HG03558 (cell line): ENCODE data around the gene ZFYVE21.
A peak's percentile ranks its signal among the peaks of the same experiment; 100 is the strongest.
"Not testable (repeated sequence)": the region's sequence is repeated elsewhere in the genome, so short reads cannot be mapped to it uniquely, and the experiment has no call there.

Source experiments
- ATAC-seq: cut with Tn5 transposase; IDR thresholded peaks from one replicate; pipeline ENCODE4 v1.9.1; 2021; ENCODE audit warnings: moderate number of reproducible peaks; ENCODE audit not compliant: unreplicated experiment; ENCODE audit errors: extremely low read depth

ZFYVE21 gene

DNA sequence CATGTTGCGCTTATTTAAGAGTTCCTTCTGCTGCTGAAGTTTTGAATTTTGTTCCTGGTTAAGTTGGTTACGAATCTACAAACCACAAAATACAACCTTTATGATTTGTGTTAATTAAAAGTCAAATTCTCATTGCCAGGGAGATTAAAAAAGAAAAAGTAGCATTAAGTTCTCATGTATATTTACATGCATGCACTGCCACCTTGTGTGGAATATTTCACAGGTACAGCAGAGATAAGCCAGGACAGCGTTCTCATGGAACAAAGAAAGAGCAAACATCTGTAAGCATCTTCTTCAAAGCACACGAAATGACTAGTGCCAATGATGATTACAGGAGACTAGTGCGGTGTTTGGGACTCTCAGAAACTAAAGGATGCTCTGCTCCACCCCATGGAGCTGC lies 34.2 kb downstream of the ZFYVE21 start:
- no peak for ATAC-seq

DNA sequence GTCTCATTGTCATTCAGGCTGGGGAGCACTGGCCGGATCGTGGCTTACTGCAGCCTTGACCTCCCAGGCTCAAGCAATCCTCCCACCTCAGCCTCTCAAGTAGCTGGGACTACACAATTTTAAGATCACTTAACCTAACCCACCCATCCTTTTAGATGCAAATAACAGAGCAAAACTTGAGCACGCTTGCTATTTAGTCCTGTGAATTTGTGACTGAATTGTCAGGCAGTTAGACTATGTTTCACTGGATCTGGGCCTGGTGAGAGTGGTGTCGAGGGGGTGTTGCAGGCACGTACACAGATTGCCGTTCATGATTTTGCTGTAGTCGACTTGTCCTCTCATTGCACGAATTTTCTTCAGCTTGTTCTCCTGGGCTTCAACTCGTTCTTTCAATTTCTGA lies 38.2 kb downstream of the ZFYVE21 start:
- no peak for ATAC-seq

DNA sequence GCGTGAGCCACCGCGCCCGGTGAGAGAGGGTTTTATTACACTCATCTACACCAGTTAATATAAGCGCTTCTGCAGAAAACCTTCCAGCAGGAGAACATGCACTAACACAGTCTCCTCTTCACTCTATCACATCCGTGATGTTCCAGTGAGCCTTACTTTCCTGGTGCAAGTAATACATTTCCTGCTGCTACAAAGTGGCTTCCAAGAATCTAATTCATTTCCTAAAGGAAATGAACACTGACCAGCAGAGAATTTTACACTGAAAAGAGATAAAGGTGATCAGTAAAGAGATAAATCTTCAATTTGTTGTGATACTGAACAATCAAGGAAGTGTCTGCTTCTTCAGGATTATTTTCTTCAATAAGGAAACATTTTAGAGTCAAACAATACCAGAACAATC lies 39.5 kb downstream of the ZFYVE21 start:
- ATAC-seq: no peak

DNA sequence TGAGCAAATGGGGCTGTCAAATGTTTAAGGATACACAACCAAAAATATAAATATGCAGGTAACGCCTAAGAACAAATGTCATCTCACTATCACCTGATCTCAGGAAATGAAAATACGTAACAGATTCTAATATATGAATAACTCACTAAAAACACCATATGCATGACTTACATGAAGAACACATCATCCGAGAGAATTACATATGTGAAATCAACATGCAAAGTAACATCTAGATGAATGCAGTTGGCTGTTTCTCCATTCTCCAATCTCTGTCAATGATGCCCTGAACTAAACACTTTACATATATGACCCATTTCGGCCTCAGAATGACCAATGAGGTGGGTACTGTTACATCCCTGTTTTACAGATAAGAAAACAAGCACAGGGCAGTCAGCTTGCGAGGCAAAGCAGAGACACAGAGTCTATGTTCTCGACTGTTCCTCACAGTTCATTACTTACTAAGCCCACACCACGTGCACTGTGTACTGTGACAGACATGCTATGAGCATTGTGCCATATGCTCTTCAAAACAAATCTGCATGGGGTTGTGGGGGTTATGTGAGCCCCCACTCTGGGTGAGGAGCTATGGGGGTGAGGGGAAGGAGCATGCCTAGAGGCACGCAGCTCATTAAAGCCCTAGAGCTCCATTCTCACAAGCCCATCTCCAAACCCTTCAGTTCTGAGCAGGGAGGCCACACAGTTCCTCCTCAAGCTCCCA lies 42.6 kb downstream of the ZFYVE21 start:
- no peak for ATAC-seq

DNA sequence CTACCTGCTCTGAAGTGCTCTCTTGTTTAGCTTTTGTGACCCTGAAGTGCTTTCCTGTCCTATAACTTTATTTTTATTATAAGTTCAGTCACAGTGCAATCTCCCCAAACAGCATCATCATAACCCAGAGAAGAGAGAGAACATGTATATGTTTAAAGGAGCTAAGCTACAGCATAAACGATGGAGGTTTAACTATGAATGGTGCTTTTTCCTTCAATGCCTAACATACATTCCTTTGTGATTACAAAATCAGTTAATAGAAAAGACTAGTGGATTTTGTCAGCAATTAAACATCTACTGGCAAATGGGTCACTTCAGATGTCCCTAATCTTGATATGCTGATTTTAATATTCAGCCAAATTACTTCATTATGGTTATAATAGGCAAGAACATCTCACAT lies 46.4 kb downstream of the ZFYVE21 start:
- no peak for ATAC-seq

DNA sequence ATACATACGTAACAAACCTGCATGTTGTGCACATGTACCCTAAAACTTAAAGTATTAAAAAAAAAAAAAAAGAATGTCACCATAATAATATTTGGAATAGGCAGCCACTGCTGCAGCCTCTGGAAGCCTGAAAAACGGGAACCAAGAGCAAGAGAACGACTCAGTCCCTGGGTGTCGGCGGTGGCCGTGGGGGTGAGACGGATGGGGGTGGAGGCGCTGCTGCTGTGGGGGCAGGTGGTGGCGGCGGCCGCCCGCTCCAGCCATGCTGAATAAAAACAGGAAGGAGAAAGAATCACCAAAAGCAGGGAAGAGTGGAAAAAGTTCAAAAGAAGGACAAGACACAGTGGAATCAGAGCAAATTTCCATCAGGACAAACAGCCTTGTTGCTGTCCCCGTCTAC lies 46.9 kb downstream of the ZFYVE21 start:
- ATAC-seq: no peak

DNA sequence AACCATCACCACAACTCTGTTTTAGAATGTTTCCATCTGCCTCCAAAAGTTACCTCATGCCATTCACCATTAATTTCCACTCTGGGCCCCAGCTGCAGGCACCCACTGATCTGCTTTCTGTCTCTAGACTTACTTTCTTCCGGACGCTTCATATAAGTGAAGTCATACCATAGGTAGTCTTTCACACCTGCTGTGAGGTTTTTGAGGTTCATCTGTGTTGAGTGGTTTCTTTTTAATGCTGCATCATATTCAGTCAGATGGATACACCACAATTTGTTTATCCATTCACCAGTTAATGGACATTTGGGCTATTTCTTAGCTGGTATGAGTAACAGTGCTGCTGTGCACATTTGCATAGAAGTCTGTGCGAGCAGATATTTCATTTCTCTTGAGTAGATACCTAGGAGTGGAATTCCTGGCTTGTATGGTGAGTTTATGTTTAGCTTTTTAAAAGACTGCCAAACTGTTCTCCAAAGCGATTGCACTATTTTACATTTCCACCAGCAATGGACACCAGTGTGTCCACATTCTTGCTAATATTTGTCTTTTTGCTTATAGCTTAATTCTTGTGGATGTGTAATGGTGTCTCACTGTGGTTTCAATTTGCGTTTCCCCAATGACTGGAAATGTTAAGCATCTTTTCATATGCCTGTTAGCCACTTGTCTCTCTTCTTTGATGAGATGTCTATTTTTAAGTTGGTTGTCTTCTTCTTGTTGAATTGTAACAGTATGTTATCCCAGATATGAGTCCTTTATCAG lies 48.3 kb downstream of the ZFYVE21 start:
- peak; percentile 65 for ATAC-seq

DNA sequence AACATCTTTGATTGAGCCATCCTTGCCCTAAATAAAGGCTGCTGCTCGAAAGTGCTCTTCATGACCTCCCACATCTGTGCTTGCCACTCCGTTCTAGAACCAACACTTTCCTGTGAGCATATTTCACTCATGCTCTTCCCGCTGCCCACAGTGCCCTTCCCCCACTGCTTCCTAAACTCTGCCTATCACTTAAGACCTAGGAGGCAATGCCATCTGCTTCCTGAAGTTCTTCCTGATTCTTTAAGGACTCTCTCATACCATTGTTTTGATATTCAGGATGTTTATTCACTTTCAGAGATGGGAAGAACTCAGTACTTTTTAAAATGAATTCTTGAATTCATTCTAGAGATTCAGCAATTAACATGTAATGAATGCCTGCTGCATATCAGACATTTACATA lies 49.9 kb downstream of the ZFYVE21 start:
- ATAC-seq: no peak

DNA sequence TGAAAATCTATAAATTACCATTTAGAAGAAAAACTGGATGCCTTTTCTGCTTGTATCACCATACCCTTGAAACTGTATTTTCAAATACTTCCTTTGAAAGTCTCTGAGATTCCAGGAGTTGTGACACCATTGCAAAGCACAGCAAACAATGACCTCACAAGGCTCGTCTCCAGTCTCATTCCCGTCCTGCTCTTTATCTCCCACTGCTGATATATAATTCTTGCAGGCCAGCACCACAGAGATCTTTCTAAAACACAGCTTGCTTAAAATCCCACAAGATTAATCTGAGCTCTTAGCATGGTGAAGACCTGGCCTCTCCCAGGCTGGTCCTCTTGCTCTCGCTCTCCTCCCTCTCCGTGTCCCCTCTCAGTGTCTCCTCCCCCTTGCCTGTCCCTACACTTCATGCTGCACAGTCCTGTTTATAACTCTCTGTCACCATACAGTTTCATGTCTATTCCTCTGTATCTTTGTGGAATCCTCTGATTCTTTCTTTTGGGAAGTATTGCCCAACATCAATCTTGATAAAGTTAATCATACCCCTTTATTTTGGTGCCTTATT lies 51.8 kb downstream of the ZFYVE21 start:
- no peak for ATAC-seq

DNA sequence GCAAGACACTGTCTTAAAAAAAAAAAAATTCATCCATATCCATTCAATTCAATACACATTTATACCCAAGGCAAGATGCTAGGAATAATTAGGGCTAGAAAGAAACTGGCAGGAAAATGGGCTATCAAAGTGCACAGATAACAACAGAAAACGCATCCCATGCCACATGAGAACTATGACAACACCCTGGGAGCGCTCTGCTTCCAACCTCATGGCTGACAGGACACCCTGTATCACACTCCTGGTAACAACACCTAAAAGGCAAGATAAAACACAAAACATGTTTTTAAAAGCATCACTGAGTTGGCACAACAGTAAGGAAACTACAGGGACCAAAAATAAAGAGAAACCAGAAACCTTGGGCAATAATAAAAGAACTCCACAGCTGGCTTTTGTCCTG lies 54.9 kb downstream of the ZFYVE21 start:
- ATAC-seq: no peak

DNA sequence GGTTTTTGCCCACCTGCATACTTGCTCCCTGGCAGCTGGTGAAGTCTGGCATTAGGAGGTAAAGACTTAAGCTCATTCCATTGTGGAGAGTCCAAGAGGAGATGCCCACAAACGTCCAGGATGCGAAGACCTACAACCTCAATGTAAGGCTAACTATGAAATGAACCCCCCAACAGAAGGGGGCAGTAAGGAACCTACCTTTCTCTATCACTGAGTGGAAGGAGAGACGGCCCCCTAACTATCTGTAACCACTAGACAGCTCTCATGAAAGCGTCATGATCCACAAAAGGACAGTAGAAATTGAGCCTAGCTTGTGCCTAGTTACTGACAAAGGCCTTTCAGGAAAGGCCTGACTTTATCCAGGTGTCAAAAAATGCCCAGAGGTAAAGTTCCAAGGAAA lies 55.3 kb downstream of the ZFYVE21 start:
- no peak for ATAC-seq

DNA sequence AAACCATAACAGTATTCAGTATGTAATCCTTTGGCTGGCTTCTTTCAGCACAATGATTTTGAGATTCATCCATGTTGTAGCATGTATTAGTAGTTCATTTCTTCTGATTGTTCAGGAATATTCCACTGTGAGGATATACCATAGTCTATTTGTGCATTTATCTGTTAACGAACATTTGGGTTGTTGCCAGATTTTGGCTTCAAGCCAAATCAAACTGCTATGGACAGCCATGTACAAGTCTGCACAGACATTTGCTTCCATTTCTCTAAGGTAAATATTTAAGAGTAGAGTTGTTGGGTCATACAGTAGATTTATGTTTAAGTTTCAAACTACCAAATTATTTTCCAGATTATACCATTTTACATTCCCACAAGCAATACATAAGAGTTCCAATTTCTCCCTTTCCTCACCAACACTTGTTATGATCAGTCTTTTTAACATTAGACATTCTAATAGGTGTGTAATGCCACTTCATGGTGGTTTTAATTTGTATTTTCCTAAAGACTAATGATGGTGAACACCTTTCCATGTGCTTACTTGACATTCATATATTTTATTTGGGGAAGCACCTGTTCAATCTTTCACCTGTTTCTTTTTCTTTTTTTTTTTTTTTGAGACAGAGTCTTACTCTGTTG lies 56.6 kb downstream of the ZFYVE21 start:
- ATAC-seq: no peak

DNA sequence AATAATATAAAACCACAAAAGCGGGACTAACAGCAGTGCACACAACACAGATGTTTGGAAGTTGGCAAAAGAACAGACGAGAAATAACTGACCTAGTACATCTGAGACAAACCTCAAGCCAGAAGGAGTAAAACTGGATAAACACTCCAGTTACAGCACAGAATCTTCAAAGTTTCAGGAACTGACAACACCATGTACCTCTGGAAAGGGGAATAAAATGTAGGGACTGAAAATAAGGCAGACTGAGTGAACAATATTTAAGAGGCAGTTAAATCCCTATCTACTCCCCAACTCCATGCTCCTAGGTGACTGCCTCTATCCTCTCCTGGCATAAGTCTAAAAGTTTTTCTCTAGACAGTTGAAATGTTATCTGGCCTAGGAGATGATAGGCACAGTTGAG lies 57.9 kb downstream of the ZFYVE21 start:
- no peak for ATAC-seq

DNA sequence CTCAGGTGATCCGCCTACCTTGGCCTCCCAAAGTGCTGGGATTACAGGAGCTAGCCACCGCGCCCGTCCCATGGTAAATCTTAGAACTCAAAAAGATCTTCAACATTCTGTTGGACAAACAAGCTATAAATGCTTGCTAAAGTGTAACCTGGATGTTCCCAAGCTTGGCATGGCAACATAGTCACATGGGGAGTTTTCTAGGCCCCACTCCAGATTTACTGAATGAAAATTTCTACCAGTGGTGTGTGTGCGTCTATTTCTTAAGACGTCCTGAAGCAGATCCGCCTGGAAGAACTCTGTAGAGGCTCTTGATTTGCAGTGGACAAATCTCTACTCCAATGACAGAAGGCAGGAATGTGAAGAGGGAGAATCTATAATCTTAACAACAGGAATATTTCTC lies 59.9 kb downstream of the ZFYVE21 start:
- ATAC-seq: no peak

DNA sequence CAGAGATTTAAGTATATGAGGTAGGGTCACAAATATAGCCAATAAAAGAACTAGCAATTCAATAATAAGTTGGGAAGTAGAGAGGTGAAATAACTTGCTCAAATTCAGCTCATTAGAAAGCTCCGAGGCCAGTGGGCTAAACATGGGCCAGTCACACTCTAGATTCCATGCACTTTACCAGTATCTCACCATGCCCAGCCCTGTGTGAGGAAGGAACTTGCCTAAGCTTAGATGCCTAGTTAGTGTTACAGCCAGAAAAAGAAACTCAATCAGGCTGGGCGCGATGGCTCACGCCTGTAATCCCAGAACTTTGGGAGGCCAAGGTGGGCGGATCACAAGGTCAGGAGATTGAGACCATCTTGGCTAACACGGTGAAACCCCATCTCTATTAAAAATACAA lies 60.7 kb downstream of the ZFYVE21 start:
- not testable (repeated sequence) for ATAC-seq

DNA sequence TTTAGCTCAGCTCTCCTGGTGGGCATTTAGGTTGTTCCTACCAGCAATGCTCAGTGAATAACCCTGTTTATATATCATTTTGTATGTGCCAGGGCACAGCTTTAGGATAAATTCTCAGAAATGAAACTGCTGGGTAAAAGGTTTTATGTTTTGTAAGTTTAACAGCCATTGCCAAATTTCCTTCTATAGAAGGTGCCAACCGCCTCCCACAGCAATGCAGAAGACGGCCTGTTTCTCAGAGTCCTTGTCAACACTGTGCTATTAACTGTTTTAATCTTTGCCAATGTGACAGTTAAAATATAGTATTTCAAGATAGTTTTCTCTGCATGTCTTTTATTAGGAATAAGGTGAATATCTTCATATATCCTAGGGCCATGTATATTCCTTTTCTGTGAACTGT lies 66.8 kb downstream of the ZFYVE21 start:
- no peak for ATAC-seq
